ENCODE data around the gene ARID3B.

ARID3B gene

GRCh38 chr15:74621546-74621920, 80.5 kb downstream of the ARID3B start:
- no peak overlapping the region for H3K4me3 ChIP-seq (ENCODE audit: low read depth, low read length)
- no peaks in the 10 kb centered on the region for H3K9me3 ChIP-seq (ENCODE audit: severe bottlenecking)
- DNase-seq, result no peak
- no peaks in the 10 kb centered on the region for H3K27me3 ChIP-seq (ENCODE audit: insufficient read depth, low read depth, severe bottlenecking)
- H3K36me3 ChIP-seq, result peaks cover 76% of the 10 kb centered on the region
- H3K27ac ChIP-seq, result no peak overlapping the region
- TF ChIP-seq CTCF (IDR thresholded peaks at IDR 0.05; ENCODE audit: low read depth, low read length), result no peak

DNA sequence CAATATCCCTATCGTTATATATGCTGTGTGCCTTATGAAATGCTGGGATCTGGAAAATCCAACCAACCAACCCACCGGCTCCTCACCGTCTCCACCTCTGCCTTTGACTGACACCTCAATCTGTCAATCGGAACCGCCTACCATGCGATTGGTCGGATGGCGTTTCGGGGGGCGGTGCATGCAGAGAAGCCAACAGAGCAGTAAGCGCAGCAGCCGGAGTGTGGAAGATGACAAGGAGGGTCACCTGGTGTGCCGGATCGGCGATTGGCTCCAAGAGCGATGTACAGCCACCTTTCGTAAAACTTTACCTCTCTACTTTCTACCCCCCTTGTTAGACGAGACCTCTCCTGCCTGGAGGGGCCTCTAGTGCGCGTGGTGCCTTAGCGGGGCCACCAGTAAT, 80.9 kb downstream of the ARID3B start:
- TF ChIP-seq CTCF (IDR thresholded peaks at IDR 0.05; ENCODE audit: low read depth, low read length), result no peak
- H3K4me3 ChIP-seq (ENCODE audit: low read depth, low read length), result no peak overlapping the region
- H3K9me3 ChIP-seq (ENCODE audit: severe bottlenecking), result no peaks in the 10 kb centered on the region
- H3K36me3 ChIP-seq, result peaks cover 80% of the 10 kb centered on the region
- no peak overlapping the region for H3K27ac ChIP-seq
- H3K27me3 ChIP-seq (ENCODE audit: insufficient read depth, low read depth, severe bottlenecking), result no peaks in the 10 kb centered on the region
- DNase-seq, result no peak

DNA sequence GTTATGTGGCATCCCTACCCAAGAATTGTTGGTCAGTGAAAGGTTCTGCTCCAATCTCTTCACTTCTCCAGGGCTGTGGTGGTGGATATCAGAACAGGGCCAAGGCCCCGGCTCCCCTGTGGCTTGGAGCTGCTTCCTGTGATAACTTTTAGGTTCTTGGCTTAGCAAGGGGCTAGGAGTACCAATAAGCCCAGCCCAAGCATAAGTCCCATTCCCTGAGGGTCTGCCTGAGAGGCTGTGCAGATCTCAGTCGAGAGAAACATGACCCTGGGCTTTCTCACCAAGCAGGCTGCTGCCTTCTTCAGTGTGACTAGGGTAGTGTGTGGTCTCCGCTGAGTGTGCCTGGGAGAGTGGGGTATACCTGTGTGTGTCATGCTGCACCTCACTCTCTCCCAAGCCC, 81.7 kb downstream of the ARID3B start:
- no peak overlapping the region for H3K4me3 ChIP-seq (ENCODE audit: low read depth, low read length)
- peaks cover 89% of the 10 kb centered on the region for H3K36me3 ChIP-seq
- H3K9me3 ChIP-seq (ENCODE audit: severe bottlenecking), result no peaks in the 10 kb centered on the region
- H3K27ac ChIP-seq, result no peak overlapping the region
- TF ChIP-seq CTCF (IDR thresholded peaks at IDR 0.05; ENCODE audit: low read depth, low read length), result no peak
- DNase-seq, result no peak
- H3K27me3 ChIP-seq (ENCODE audit: insufficient read depth, low read depth, severe bottlenecking), result no peaks in the 10 kb centered on the region

- TF ChIP-seq CTCF (IDR thresholded peaks at IDR 0.05; ENCODE audit: low read depth, low read length), result no peak
- Histone ChIP-seq H3K27me3 (ENCODE audit: insufficient read depth, low read depth, severe bottlenecking) (no peaks in the 10 kb centered on the region), H3K4me3 (ENCODE audit: low read depth, low read length) (no peak overlapping the region), H3K36me3 (peaks cover 100% of the 10 kb centered on the region), H3K27ac (no peak overlapping the region), H3K9me3 (ENCODE audit: severe bottlenecking) (no peaks in the 10 kb centered on the region)
- no peak for DNase-seq
Measured at GRCh38 chr15:74624020-74624602, 83.1 kb downstream of the ARID3B start.

GRCh38 chr15:74625693-74626092, 84.7 kb downstream of the ARID3B start:
- DNase-seq, result no peak

More at GRCh38 chr15:74625693-74626092, 84.7 kb downstream of the ARID3B start:
- Histone ChIP-seq H3K36me3 (peaks cover 96% of the 10 kb centered on the region), H3K9me3 (ENCODE audit: severe bottlenecking) (no peaks in the 10 kb centered on the region), H3K27ac (no peak overlapping the region), H3K4me3 (ENCODE audit: low read depth, low read length) (no peak overlapping the region), H3K27me3 (ENCODE audit: insufficient read depth, low read depth, severe bottlenecking) (no peaks in the 10 kb centered on the region)
- TF ChIP-seq CTCF (IDR thresholded peaks at IDR 0.05; ENCODE audit: low read depth, low read length), result no peak

Measured in WERI-Rb-1 (cell line).